ENCODE measurements around the gene SRRT. TPM values are rescaled to one million over a fixed set of nuclear protein-coding genes. Genes with fewer than 3 reads are reported as not detected.
A peak's percentile ranks its signal among the peaks of the same experiment; 100 is the strongest.

SRRT gene
- total RNA-seq, 1 donor from 2014 or later: 83.3 TPM

GRCh38 chr7:100887516-100888290, 12.8 kb downstream of the SRRT start:
- no peak for TF ChIP-seq CTCF (conservative IDR thresholded peaks at IDR 0.05; ENCODE audit: low read depth, low read length)
- H3K4me3 ChIP-seq (ENCODE audit: low read depth, low read length): no peak overlapping the region
- no peak for DNase-seq (ENCODE audit: low read depth)

GRCh38 chr7:100888291-100888987, 13.5 kb downstream of the SRRT start:
- DNase-seq (ENCODE audit: low read depth): no peak
- peak overlapping the region; percentile 70 for H3K4me3 ChIP-seq (ENCODE audit: low read depth, low read length)
- no peak for TF ChIP-seq CTCF (conservative IDR thresholded peaks at IDR 0.05; ENCODE audit: low read depth, low read length)

- no peak for DNase-seq (ENCODE audit: low read depth)
- no peak for TF ChIP-seq CTCF (conservative IDR thresholded peaks at IDR 0.05; ENCODE audit: low read depth, low read length)
- H3K4me3 ChIP-seq (ENCODE audit: low read depth, low read length): peak within 1 kb of the TSS; percentile 70
Measured at GRCh38 chr7:100888988-100889750, 14.3 kb downstream of the SRRT start, which contains the start of gene UFSP1. Gene UFSP1 (minus strand): TSS chr7:100889715. CDS start chr7:100889271, 444 bp downstream.

GRCh38 chr7:100890653-100891567, 16.0 kb downstream of the SRRT start:
- H3K4me3 ChIP-seq (ENCODE audit: low read depth, low read length): peak overlapping the region; percentile 70
- DNase-seq (ENCODE audit: low read depth): no peak
- TF ChIP-seq CTCF (conservative IDR thresholded peaks at IDR 0.05; ENCODE audit: low read depth, low read length): no peak

- TF ChIP-seq CTCF (conservative IDR thresholded peaks at IDR 0.05; ENCODE audit: low read depth, low read length): no peak
- DNase-seq (ENCODE audit: low read depth): no peak
- no peak overlapping the region for H3K4me3 ChIP-seq (ENCODE audit: low read depth, low read length)
Measured at GRCh38 chr7:100891568-100892247, 16.8 kb downstream of the SRRT start.

Measured in epithelial cell of proximal tubule (primary cell).